Mesenchymal stem cell (in vitro differentiated cells and primary cell): ENCODE data around the gene SRGAP2C.
"Not testable (repeated sequence)": the region's sequence is repeated elsewhere in the genome, so short reads cannot be mapped to it uniquely, and the experiment has no call there.

Source experiments
- DNase-seq: peaks from one replicate; pipeline ENCODE4 v3.0.0-alpha.2; 2013
- H2AFZ ChIP-seq: one replicate; pipeline ENCODE4 v1.6.1; 2013; ENCODE audit warnings: low read depth, mild to moderate bottlenecking, control low read depth, inconsistent platforms, low read length, moderate library complexity
- H2AK5ac ChIP-seq: 2 replicates; pipeline ENCODE4 v1.6.1; 2013; ENCODE audit warnings: low read length, moderate library complexity, mild to moderate bottlenecking, inconsistent platforms; ENCODE audit not compliant: severe bottlenecking
- H2BK120ac ChIP-seq: one replicate; pipeline ENCODE4 v1.6.1; 2013; ENCODE audit warnings: low read depth, mild to moderate bottlenecking, inconsistent platforms, low read length, moderate library complexity
- H2BK12ac ChIP-seq, 2 experiments: one replicate each; pipeline ENCODE4 v1.6.1; 2013; ENCODE audit warnings: inconsistent platforms in 2 of 2, low read length in 2 of 2, mild to moderate bottlenecking in 2 of 2, moderate library complexity in 2 of 2, control low read depth in 1 of 2
- H2BK15ac ChIP-seq: one replicate; pipeline ENCODE4 v1.6.1; 2013; ENCODE audit warnings: mild to moderate bottlenecking, low read depth, inconsistent platforms; ENCODE audit not compliant: poor library complexity, severe bottlenecking
- H2BK5ac ChIP-seq: 2 replicates; pipeline ENCODE4 v1.6.1; 2013; ENCODE audit warnings: low read depth, mild to moderate bottlenecking, low read length, control low read depth, inconsistent platforms; ENCODE audit not compliant: poor library complexity, severe bottlenecking
- H3K14ac ChIP-seq, 2 experiments: one replicate each; pipeline ENCODE4 v1.6.1; 2013; ENCODE audit warnings: inconsistent platforms in 2 of 2, low read length in 2 of 2, control low read depth in 1 of 2, mild to moderate bottlenecking in 1 of 2, moderate library complexity in 1 of 2
- H3K18ac ChIP-seq, 2 experiments: one replicate each; pipeline ENCODE4 v1.6.1; 2013; ENCODE audit warnings: inconsistent platforms in 2 of 2, low read length in 2 of 2, control low read depth in 1 of 2, low read depth in 1 of 2, mild to moderate bottlenecking in 1 of 2
- H3K23ac ChIP-seq, 2 experiments: one replicate each; pipeline ENCODE4 v1.6.1; 2013; ENCODE audit warnings: inconsistent platforms in 2 of 2, low read length in 2 of 2, mild to moderate bottlenecking in 2 of 2, moderate library complexity in 2 of 2, control low read depth in 1 of 2
- H3K27ac ChIP-seq: 2 replicates; pipeline ENCODE4 v1.5.1; 2013; ENCODE audit warnings: mild to moderate bottlenecking, moderate library complexity, low read length, control low read depth, inconsistent platforms; ENCODE audit not compliant: poor library complexity, severe bottlenecking
- H3K27me3 ChIP-seq, 2 experiments: 2 replicates each; pipeline versions ENCODE4 v1.6.1 to v1.7.0; 2013; ENCODE audit warnings: low read length in 2 of 2, mild to moderate bottlenecking in 2 of 2, moderate library complexity in 2 of 2, control low read depth in 1 of 2, inconsistent platforms in 1 of 2; ENCODE audit not compliant: control insufficient read depth in 1 of 2, insufficient read depth in 1 of 2
- H3K36me3 ChIP-seq, 2 experiments: 2 replicates each; pipeline versions ENCODE4 v1.6.1 to v1.7.0; 2013; ENCODE audit warnings: low read length in 2 of 2, control low read depth in 1 of 2, inconsistent platforms in 1 of 2, low read depth in 1 of 2, mild to moderate bottlenecking in 1 of 2; ENCODE audit not compliant: insufficient read depth in 2 of 2, control insufficient read depth in 1 of 2
- H3K4ac ChIP-seq, 2 experiments: one replicate each; pipeline ENCODE4 v1.6.1; 2013; ENCODE audit warnings: inconsistent platforms in 2 of 2, low read length in 2 of 2, mild to moderate bottlenecking in 2 of 2, moderate library complexity in 2 of 2, control low read depth in 1 of 2, low read depth in 1 of 2
- H3K4me1 ChIP-seq: 2 replicates; pipeline ENCODE4 v1.6.1; 2013; ENCODE audit warnings: low read depth, low read length, control low read depth; ENCODE audit not compliant: control insufficient read depth, insufficient read depth
- H3K4me2 ChIP-seq: 2 replicates; pipeline ENCODE4 v1.6.1; 2013; ENCODE audit warnings: low read length, mild to moderate bottlenecking, inconsistent platforms; ENCODE audit not compliant: poor library complexity, severe bottlenecking
- H3K4me3 ChIP-seq, 2 experiments: 2 replicates each; pipeline versions ENCODE4 v1.5.1 to v1.7.0; 2013; ENCODE audit warnings: low read length in 2 of 2, mild to moderate bottlenecking in 2 of 2, control low read depth in 1 of 2, low read depth in 1 of 2; ENCODE audit not compliant: insufficient read depth in 1 of 2
- H3K79me1 ChIP-seq: replicated peaks from 2 replicates; pipeline ENCODE4 v1.6.1; 2013; ENCODE audit warnings: mild to moderate bottlenecking, control low read depth, low read length, inconsistent platforms; ENCODE audit not compliant: poor library complexity, severe bottlenecking
- H3K9ac ChIP-seq: 2 replicates; pipeline ENCODE4 v1.7.0; 2013; ENCODE audit warnings: mild to moderate bottlenecking, low read length, moderate library complexity
- H3K9me3 ChIP-seq: 2 replicates; pipeline ENCODE4 v1.7.0; 2013; ENCODE audit warnings: mild to moderate bottlenecking, low read length; ENCODE audit not compliant: control insufficient read depth
- H4K8ac ChIP-seq: one replicate; pipeline ENCODE4 v1.6.1; 2013; ENCODE audit warnings: inconsistent platforms, mild to moderate bottlenecking, low read length, moderate library complexity
- H4K91ac ChIP-seq: one replicate; pipeline ENCODE4 v1.6.1; 2013; ENCODE audit warnings: mild to moderate bottlenecking, low read length, inconsistent platforms
- WGBS: methylation state at CpG from one replicate; pipeline ENCODE4 v1.1.7; 2013; ENCODE audit warnings: mixed read lengths; 5-methylcytosine and 5-hydroxymethylcytosine counted together

Gene SRGAP2C

DNA sequence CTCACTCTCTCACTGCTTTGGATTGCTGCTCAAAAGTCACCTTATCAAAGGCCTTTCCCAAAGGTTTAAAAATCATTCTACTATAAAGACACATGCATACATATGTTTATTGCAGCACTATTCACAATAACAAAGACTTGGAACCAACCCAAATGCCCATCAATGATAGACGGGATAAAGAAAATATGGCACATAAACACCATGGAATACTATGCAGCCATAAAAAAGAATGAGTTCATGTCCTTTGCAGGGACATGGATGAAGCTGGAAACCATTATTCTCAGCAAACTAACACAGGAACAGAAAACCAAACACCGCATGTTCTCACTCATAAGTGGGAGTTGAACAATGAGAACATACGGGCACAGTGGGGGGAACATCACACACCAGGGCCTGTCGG lies 45.9 kb downstream of the SRGAP2C start:
- not testable (repeated sequence) for H3K4ac ChIP-seq, H3K23ac ChIP-seq, H3K14ac ChIP-seq, H3K4me2 ChIP-seq, H3K79me1 ChIP-seq, H2AFZ ChIP-seq, H4K8ac ChIP-seq, H3K18ac ChIP-seq, H2BK12ac ChIP-seq, H3K27ac ChIP-seq, H2AK5ac ChIP-seq, H3K4me1 ChIP-seq, DNase-seq, H2BK5ac ChIP-seq, H2BK15ac ChIP-seq, H4K91ac ChIP-seq, H2BK120ac ChIP-seq, H3K9me3 ChIP-seq, H3K36me3 ChIP-seq, H3K27me3 ChIP-seq, H3K4me3 ChIP-seq, H3K9ac ChIP-seq
- no CpG with 5 or more reads among the region's 4 CpGs for WGBS

GRCh38 chr1:121232445-121233125 lies 47.8 kb downstream of the SRGAP2C start:
- no CpG with 5 or more reads among the region's 4 CpGs for WGBS

GRCh38 chr1:121234090-121234759 lies 49.5 kb downstream of the SRGAP2C start:
- H2AFZ ChIP-seq, H3K9ac ChIP-seq, H2BK120ac ChIP-seq, H3K4me2 ChIP-seq, H2BK5ac ChIP-seq, H3K4ac ChIP-seq, H2BK15ac ChIP-seq, H3K79me1 ChIP-seq, H4K91ac ChIP-seq, H4K8ac ChIP-seq, H3K27ac ChIP-seq, H3K4me3 ChIP-seq, H3K4me1 ChIP-seq, H2AK5ac ChIP-seq, H3K36me3 ChIP-seq, H2BK12ac ChIP-seq, H3K9me3 ChIP-seq, H3K18ac ChIP-seq, H3K14ac ChIP-seq, H3K27me3 ChIP-seq, DNase-seq, H3K23ac ChIP-seq: not testable (repeated sequence)
- WGBS: no CpG with 5 or more reads among the region's 6 CpGs

More at GRCh38 chr1:121232445-121233125, 47.8 kb downstream of the SRGAP2C start:
- H3K18ac ChIP-seq, H2BK12ac ChIP-seq, H3K14ac ChIP-seq, H3K4me1 ChIP-seq, H2AK5ac ChIP-seq, H2BK120ac ChIP-seq, H3K36me3 ChIP-seq, H3K79me1 ChIP-seq, H2BK15ac ChIP-seq, H4K8ac ChIP-seq, H3K9ac ChIP-seq, H3K4me2 ChIP-seq, H3K27me3 ChIP-seq, H3K27ac ChIP-seq, H4K91ac ChIP-seq, H3K4ac ChIP-seq, H2AFZ ChIP-seq, H3K4me3 ChIP-seq, H3K23ac ChIP-seq, H2BK5ac ChIP-seq, H3K9me3 ChIP-seq, DNase-seq: not testable (repeated sequence)

GRCh38 chr1:121238384-121238783 lies 53.6 kb downstream of the SRGAP2C start:
- H3K9me3 ChIP-seq, H3K14ac ChIP-seq, H3K23ac ChIP-seq, H2BK5ac ChIP-seq, H3K4me1 ChIP-seq, H4K91ac ChIP-seq, H3K27me3 ChIP-seq, H3K27ac ChIP-seq, H3K36me3 ChIP-seq, H3K4ac ChIP-seq, H3K79me1 ChIP-seq, H3K4me2 ChIP-seq, DNase-seq, H3K9ac ChIP-seq, H4K8ac ChIP-seq, H2BK15ac ChIP-seq, H2AK5ac ChIP-seq, H3K4me3 ChIP-seq, H2AFZ ChIP-seq, H3K18ac ChIP-seq, H2BK12ac ChIP-seq, H2BK120ac ChIP-seq: not testable (repeated sequence)
- 100% methylated on average over 1 of the region's 1 CpG for WGBS
